ENCODE results near the gene AP3D1. TPM values are rescaled to one million over a fixed set of nuclear protein-coding genes. Genes with fewer than 3 reads are reported as not detected.

The AP3D1 gene
- total and polyA plus RNA-seq, 9 of the 15 experiments (the other 6 are each of a cell fraction or from before 2014, with no cell fraction given) = 1.2 to 86.1 (median 35.9) TPM

DNA sequence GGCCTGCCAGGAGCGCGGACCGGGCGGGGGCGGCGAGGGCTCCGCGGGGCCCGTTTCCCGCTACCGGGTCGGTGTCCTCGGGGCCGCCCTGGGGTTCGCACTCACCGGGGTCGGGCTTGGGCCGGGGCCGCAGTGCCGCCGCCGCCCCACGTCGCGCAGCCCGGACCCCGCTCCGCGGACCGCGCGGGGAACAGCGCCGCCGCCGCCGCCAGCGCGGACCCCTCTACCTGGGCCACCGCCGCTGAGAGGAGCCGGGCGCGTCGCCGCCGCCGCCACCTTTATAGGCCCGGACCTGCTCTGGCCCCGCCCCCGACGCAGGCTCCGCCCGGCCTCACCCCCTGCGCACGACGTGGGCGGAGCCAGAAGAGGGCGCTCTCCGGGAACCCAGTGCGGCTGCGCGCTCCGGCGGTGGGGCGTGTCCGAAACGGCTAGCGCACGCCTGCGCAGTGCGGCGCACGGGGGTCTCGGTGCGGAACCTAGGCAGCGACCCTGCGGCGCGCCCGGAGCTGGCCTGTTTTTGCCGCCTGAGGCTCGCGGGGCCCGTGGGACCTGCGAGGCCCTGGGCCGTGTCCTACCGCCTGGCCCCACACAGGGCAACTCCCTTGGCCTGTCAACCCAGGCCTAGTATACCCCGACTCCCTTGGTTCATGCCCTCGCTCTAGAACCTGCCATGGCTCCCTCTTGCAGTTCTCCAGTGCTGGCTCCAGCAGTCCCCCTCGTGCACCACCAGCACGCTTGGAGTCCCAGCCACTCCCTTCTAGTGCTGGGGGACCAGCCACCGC lies 100.2 kb downstream of the AP3D1 start, which contains the start of gene MKNK2 (continued):
- TF ChIP-seq ZNF282 (CRISPR knock-in tag; IDR thresholded peaks at IDR 0.05) (0 out of 2 replicates have a peak, but pooled peaks have one; percentile 66), C11orf30 (IDR thresholded peaks at IDR 0.05; ENCODE audit: low read depth) (no peak), BACH1 (tag; IDR thresholded peaks at IDR 0.05) (no peak), UBTF (IDR thresholded peaks at IDR 0.05; ENCODE audit: borderline replicate concordance in 1 of 2, low read depth in 2 of 2, low read length in 2 of 2) (0 out of 4 replicates have a peak, but pooled peaks of 1 of the 2 experiments have one; percentile 50), HNRNPL (IDR thresholded peaks at IDR 0.05; ENCODE audit: low read depth, low read length) (peak; percentile 85; the same call in 1 of the 2 replicates), ZNF354B (CRISPR knock-in tag; IDR thresholded peaks at IDR 0.05) (no peak), SRSF3 (IDR thresholded peaks at IDR 0.05; ENCODE audit: insufficient read depth, low read length) (no peak)
- TF ChIP-seq, protein P1, sequence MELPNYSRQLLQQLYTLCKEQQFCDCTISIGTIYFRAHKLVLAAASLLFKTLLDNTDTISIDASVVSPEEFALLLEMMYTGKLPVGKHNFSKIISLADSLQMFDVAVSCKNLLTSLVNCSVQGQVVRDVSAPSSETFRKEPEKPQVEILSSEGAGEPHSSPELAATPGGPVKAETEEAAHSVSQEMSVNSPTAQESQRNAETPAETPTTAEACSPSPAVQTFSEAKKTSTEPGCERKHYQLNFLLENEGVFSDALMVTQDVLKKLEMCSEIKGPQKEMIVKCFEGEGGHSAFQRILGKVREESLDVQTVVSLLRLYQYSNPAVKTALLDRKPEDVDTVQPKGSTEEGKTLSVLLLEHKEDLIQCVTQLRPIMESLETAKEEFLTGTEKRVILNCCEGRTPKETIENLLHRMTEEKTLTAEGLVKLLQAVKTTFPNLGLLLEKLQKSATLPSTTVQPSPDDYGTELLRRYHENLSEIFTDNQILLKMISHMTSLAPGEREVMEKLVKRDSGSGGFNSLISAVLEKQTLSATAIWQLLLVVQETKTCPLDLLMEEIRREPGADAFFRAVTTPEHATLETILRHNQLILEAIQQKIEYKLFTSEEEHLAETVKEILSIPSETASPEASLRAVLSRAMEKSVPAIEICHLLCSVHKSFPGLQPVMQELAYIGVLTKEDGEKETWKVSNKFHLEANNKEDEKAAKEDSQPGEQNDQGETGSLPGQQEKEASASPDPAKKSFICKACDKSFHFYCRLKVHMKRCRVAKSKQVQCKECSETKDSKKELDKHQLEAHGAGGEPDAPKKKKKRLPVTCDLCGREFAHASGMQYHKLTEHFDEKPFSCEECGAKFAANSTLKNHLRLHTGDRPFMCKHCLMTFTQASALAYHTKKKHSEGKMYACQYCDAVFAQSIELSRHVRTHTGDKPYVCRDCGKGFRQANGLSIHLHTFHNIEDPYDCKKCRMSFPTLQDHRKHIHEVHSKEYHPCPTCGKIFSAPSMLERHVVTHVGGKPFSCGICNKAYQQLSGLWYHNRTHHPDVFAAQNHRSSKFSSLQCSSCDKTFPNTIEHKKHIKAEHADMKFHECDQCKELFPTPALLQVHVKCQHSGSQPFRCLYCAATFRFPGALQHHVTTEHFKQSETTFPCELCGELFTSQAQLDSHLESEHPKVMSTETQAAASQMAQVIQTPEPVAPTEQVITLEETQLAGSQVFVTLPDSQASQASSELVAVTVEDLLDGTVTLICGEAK (IDR thresholded peaks at IDR 0.05) = no peak
- TF ChIP-seq, protein P1 (CRISPR knock-in tag; IDR thresholded peaks at IDR 0.05) = no peak
